GM12892 (cell line): ENCODE measurements around the gene TMEM214.

Experiments used
- POLR2A ChIP-seq: IDR thresholded peaks from 2 replicates; pipeline ENCODE4 v1.6.1; 2011; ENCODE audit warnings: low read depth, low read length, control low read depth
- POLR2AphosphoS5 ChIP-seq: IDR thresholded peaks from 2 replicates; pipeline ENCODE4 v1.6.1; 2011; ENCODE audit warnings: low read depth, low read length, control low read depth
- TAF1 ChIP-seq: IDR thresholded peaks from 2 replicates; pipeline ENCODE4 v1.6.1; 2011; ENCODE audit warnings: low read depth, mild to moderate bottlenecking, control low read depth, low read length, borderline replicate concordance

- TF ChIP-seq POLR2A (no peak), POLR2AphosphoS5 (no peak), TAF1 (no peak)
These were observed 9.0 kb downstream of the TMEM214 start for GRCh38 chr2:27041752-27042151.
